Mammary epithelial cell (primary cell): ENCODE data around the gene F13A1.

Experiments
- CTCF ChIP-seq, 2 donors: IDR thresholded peaks in 1 of 2; conservative IDR thresholded peaks in 1 of 2; 2 replicates each; pipeline ENCODE4 v1.5.1; 2011 to 2012; ENCODE audit warnings: inconsistent platforms in 2 of 2, low read length in 2 of 2, mild to moderate bottlenecking in 2 of 2, control low read depth in 1 of 2, low read depth in 1 of 2; ENCODE audit not compliant: insufficient read depth in 1 of 2; ENCODE audit errors: extremely low read depth in 1 of 2
- EZH2 ChIP-seq: IDR thresholded peaks from 2 replicates; pipeline ENCODE4 v1.6.1; 2012; ENCODE audit warnings: low read length, inconsistent platforms, borderline replicate concordance

GRCh38 chr6:6239598-6240581, 80.6 kb downstream of the F13A1 start:
- TF ChIP-seq CTCF (conservative IDR thresholded peaks at IDR 0.05 in 1 of 2, IDR thresholded peaks at IDR 0.05 in 1 of 2; ENCODE audit: extremely low read depth in 1 of 2, insufficient read depth in 1 of 2, low read depth in 1 of 2, low read length in 2 of 2) (no peak), EZH2 (no peak)
